Middle frontal gyrus (tissue), 1 donor: ENCODE results near the gene CADM1.

ENCODE experiments used
- DNase-seq: peaks from one replicate; pipeline ENCODE4 v3.0.0-alpha.2; 2015; ENCODE audit warnings: low spot score; ENCODE audit errors: extremely low spot score

Gene CADM1

GRCh38 chr11:115322553-115323203, 181.5 kb downstream of the CADM1 start:
- no peak for DNase-seq

DNA sequence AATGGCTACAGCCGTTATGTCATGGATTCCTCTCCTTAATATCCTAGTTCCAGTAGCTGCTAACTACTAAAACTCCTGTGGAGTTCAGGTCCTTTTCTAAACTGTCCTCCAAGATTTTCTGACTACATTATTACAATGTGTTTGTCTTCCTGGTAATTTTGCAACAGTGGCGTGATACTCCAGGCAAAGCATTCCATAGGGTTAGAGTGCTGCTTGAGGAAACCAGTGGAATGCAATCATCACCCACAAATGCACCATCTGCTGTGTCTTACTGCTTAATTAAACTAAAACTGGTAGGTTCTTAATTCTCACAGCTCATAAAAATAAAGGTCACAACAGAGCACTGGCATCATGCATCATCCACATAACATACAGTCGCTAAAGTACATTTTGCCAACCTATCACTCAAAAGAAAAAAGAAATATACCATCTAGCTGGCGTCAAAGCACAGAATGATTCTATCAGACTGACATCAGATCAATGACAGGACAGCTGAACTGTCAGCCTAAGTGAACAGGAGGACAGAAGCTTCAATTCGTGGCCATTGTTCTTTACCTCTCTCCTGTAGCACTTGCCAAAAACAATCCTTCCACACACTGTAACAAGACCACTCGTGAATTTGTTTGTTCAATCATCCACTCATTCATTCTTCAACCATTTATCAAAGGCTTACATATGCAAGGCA, 182.5 kb downstream of the CADM1 start:
- no peak for DNase-seq

DNA sequence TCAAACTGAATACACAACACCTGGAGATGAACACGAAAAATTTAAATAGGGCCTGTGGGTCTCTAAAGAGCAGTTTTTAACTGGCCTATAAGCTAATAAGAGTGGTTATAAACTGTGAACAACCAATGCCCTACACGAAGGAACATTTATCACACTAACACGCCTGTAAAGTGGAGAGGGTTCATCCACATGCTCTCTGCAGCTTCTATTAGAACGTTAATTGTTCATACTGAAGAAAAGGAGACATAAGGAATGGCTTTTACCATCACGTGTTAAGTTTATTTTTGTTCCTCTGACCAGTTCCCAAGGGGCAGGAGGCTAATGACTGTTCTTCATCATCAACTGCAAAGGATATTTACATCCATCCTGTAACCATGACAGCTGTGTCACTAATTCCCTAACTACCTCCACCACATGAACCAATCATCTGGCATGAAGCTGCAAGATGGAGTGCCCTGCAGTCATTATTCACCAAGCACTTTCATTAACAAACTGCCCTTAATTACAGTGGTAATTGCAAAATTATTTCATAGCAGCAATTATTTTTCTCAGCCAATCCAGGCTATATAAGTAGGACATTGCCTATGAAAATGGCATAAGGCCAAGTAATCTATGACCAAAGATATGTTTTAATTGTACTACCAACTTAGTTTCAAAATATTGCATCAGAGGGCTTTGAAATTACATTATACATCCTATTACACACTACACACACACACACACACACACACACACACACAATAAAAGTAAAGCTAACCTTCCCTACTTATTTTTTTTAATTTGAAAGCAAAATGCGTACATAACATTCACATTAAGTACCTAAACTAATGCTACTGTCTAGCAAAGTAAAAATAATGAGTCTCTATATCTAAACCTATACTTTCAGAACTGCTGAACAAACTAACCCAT, 186.7 kb downstream of the CADM1 start:
- DNase-seq = no peak

DNA sequence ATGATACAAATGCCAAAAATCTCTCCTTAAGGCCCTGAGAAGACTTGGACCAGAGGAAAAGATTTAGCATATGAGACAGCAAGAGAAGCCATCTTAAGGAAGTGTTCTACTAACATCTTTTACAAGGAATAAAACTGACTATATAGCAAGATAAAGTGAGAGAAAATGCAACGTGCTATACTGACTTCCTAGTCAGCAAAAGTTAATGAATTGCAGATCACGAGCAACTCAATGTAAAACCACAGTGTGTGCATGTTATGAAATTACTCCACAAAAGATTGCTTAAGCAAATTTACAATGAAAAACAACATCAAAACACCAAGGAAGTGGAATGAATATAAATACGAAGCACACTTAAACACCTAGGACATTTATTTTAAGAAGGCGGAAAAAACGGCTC, 187.5 kb downstream of the CADM1 start:
- DNase-seq = no peak

- no peak for DNase-seq
Measured at GRCh38 chr11:115314330-115314920, 189.8 kb downstream of the CADM1 start.

DNA sequence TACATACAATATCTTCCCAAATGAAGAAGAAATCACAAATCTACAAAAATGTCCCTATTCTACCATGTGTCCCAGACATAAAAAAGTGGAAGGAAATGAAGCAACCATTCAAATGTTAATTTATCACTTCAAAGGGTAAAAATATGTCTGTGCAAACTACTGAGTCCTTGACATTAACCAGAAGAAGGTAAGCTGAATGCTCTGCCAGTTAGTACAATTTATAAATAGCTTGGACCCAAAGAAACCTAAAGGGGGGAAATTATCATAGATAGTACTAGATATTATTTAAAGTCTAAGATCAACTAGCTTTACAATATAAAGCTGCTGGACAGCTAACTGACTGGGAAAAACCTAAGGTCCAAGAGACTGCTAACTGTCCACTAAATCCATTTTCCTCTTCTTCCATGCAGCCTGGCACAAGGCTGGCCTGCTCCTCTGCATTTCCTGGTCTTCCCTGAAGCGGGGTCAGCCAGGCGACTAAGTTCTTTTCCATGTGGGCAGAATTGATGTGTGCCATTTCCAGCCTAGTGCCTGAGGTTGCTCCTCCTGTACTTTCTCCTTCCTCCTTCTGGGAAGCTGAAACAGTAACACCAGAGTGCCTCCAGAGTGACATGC, 190.9 kb downstream of the CADM1 start:
- no peak for DNase-seq

DNA sequence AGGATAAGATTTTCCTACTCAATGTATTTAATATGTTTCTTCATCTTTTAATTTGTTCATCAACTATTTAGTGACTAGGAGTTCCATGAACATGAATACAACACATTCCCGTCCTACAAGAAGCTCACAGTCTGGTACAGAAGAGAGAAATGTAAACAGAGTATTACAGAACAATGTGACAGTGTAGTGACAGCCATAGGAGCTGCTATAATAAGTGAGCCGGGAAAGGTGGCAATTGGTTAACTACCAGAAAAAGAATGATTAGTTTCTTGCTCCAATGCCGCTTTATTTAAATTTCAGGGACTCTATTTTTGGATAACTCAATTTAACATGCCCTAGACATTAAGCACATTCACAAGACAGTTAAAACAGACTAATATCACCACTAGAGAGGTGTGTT, 192.3 kb downstream of the CADM1 start:
- no peak for DNase-seq

DNA sequence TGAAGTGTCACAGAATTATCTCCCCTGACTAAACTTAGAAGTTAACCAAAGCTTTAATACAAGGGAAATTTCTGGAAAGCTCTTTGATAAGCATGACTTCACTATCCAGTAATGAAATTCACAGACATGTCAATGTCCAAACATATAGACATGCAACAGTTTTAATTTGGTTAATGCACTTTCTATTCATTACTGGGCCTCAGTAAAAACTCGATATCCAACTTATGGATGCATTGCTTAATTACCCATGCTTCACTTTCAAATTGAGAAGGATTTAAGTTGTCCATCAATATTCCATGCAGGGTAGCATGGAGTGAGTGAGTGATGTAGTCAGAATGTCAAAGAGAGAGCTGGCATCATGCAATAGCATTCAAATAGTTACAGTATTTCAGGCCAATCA, 197.5 kb downstream of the CADM1 start:
- DNase-seq = no peak

GRCh38 chr11:115304774-115305472, 199.3 kb downstream of the CADM1 start:
- DNase-seq = no peak

- DNase-seq = no peak
Measured at GRCh38 chr11:115303929-115304531, 200.2 kb downstream of the CADM1 start.

- no peak for DNase-seq
Measured at GRCh38 chr11:115302946-115303703, 201.1 kb downstream of the CADM1 start.

DNA sequence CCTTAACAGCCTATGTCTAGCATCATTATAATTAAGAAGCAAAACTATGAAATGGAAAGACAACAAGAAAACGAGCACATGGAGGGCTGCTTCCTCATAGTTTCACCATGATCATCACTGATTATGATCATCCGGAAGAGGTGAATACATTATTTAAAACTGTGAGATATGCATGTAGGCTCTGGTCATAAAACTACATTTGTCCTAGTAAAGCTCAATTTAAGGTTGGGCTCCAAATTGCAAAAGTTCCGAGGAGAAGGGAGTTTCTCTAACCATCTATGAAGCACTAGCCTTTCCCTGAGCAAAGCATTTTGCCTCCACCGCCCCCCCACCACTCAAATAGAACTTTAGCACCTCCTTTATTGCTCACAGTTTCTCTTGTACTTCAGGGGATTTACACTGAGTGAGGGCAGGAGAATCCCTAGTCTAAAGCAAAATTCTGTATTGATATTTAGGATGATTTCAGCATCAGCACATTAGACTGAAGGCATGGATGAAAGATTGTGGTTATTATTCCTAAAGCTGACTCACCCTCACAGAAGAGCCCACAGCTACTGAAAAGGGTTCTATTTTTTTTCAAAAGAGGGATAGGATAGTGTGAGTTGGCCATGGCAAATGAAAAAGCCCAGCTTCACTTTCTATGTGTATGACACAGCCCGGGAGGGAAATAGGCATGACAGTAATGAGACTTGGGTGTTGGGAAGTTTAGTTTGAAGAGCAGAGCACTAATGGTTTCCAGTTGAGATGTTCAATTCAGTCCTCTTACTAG, 203.4 kb downstream of the CADM1 start:
- no peak for DNase-seq

- no peak for DNase-seq
Measured at GRCh38 chr11:115298300-115299012, 205.8 kb downstream of the CADM1 start.

- DNase-seq = no peak
Measured at GRCh38 chr11:115297330-115297729, 206.9 kb downstream of the CADM1 start.

- no peak for DNase-seq
Measured at GRCh38 chr11:115291325-115291724, 212.9 kb downstream of the CADM1 start.

DNA sequence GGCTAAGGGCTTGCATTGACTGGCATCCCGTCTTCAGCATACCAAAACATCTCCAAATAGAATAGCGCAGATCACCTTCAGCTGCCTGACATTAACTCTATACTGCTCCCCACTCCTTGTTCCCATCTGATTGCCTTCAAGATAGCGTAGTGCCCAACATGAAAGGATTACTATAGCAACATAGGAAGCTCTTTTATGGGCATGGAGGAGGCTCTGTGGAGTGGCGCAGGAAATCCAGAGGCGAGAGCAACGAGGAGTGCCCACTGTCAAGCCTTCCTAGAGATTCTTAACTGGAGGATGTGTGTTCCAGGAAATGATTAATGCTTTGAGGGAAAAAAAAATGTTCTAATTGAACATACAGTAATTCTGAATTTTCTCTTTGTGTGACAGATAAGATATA, 213.3 kb downstream of the CADM1 start:
- DNase-seq = no peak

- DNase-seq = no peak
Measured at GRCh38 chr11:115290479-115290878, 213.7 kb downstream of the CADM1 start.

DNA sequence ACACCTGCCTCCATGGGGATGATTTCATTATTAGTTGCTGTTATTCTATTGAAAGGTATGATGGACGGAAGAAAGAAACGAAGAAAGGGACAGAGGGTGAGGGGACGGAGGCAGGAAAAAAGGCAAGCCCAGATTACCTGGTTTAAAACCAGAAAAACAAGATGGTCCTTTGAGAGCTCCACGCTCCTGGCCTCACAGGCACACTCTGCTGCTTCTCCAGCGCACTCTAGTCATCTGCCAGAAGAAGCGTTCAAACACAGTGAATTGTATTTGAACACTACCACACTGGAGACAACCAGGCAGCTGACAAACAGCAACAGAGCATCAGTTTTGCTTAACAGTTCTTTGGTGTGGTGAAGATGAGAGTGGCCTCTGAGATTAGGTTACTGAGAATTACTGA, 216.9 kb downstream of the CADM1 start:
- DNase-seq = no peak
